ENCODE data around the gene CADPS2. TPM values are rescaled to one million over a fixed set of nuclear protein-coding genes. Genes with fewer than 3 reads are reported as not detected.

Gene CADPS2
- total RNA-seq, 2 experiments from 2014 or later = not detected

DNA sequence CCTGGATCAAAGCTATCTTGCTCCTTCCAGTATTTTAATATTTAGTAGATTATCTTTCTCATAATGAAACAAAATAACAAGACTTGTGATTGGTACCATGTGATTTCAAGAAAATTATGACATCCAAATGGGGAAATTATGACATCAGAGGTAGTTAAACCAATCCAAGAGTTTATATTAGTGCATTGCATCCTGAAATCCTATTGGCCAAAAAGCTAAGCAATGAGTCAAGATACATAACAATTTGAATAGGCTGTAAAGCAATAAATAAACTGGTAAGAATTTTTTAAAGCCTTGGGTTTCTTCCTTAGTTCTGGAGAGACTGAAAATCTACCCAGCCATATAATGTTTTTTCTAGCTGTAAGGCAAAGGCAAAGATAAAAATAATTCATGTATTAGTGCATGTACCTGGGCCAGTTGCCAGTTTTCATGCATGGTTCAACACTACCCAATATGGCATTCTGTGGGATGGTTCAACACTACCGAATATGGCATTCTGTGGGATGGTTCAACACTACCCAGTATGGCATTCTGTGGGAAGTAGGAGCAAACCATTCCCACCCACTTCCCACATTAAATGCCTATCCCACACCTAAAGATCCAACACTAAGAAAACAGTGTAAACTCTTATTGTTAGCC lies 183.3 kb downstream of the CADPS2 start, which contains the start of gene RNF148:
Gene RNF148, minus strand, starts transcription at position 51 of the 639 bp plus-strand sequence. CDS start 172 bp downstream, outside the sequence.
- Mint-ChIP-seq H3K4me1 (ENCODE audit: low read depth) (no peaks in the 10 kb centered on the region), H3K27ac (no peak within 1 kb of the TSS), H3K9me3 (peaks cover 11% of the 10 kb centered on the region), H3K36me3 (ENCODE audit: low read depth) (no peaks in the 10 kb centered on the region), H3K27me3 (no peaks in the 10 kb centered on the region), H3K4me3 (no peak within 1 kb of the TSS)
- ChIA-PET POLR2A (no interaction called here), CTCF (no interaction called here)
- Histone ChIP-seq H3K4me1 (ENCODE audit: insufficient read depth, low read length) (no peaks in the 10 kb centered on the region), H3K4me3 (ENCODE audit: low read length) (no peak within 1 kb of the TSS), H3K27me3 (ENCODE audit: control insufficient read depth in 1 of 2, insufficient read depth in 2 of 2, low read length in 2 of 2) (no peaks in the 10 kb centered on the region), H3K36me3 (ENCODE audit: insufficient read depth, low read length) (no peaks in the 10 kb centered on the region), H3K9me3 (ENCODE audit: control insufficient read depth in 1 of 2, insufficient read depth in 1 of 2, low read length in 2 of 2) (no peaks in the 10 kb centered on the region), H3K27ac (ENCODE audit: low read depth in 1 of 2, low read length in 2 of 2) (no peak within 1 kb of the TSS)
- intact Hi-C loops (cut with DNase I, micrococcal nuclease) = no loop called here
- ATAC-seq (ENCODE audit: poor library complexity) (no peak), DNase-seq (no peak)
- TF ChIP-seq, protein P1, sequence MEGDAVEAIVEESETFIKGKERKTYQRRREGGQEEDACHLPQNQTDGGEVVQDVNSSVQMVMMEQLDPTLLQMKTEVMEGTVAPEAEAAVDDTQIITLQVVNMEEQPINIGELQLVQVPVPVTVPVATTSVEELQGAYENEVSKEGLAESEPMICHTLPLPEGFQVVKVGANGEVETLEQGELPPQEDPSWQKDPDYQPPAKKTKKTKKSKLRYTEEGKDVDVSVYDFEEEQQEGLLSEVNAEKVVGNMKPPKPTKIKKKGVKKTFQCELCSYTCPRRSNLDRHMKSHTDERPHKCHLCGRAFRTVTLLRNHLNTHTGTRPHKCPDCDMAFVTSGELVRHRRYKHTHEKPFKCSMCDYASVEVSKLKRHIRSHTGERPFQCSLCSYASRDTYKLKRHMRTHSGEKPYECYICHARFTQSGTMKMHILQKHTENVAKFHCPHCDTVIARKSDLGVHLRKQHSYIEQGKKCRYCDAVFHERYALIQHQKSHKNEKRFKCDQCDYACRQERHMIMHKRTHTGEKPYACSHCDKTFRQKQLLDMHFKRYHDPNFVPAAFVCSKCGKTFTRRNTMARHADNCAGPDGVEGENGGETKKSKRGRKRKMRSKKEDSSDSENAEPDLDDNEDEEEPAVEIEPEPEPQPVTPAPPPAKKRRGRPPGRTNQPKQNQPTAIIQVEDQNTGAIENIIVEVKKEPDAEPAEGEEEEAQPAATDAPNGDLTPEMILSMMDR (IDR thresholded peaks at IDR 0.05) = no peak

DNA sequence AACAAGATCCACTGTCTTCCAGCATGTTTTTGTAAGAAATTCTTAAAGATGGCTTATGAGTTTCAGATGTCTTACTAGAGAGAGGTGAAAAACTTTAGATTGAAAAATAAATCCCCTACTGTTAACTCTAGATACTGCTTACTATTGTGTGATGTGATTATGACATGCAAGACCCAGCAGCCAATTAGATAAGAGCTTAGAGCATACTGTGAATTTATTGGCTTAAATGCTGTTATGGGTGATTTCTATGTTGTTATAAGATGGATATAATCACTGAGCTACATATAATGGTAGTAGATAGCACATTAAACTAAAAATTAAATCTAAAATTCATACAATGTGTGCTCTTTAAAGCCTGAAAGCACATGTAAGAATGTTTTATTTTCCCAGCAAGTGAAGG lies 187.2 kb downstream of the CADPS2 start, which contains the start of gene RNF133:
Gene RNF133, minus strand, starts transcription at position 101 of the 400 bp plus-strand sequence. CDS start 199 bp downstream, outside the sequence.
- TF ChIP-seq, protein P1 (IDR thresholded peaks at IDR 0.05) = no peak

GRCh38 chr7:122695816-122696215 lies 190.4 kb downstream of the CADPS2 start:
- Histone ChIP-seq H3K4me3 (ENCODE audit: low read length) (no peak overlapping the region), H3K4me1 (ENCODE audit: insufficient read depth, low read length) (no peaks in the 10 kb centered on the region), H3K27me3 (ENCODE audit: control insufficient read depth in 1 of 2, insufficient read depth in 2 of 2, low read length in 2 of 2) (no peaks in the 10 kb centered on the region), H3K9me3 (ENCODE audit: control insufficient read depth in 1 of 2, insufficient read depth in 1 of 2, low read length in 2 of 2) (peaks cover 0 to 12% of the 10 kb centered on the region in 2 experiments), H3K27ac (ENCODE audit: low read depth in 1 of 2, low read length in 2 of 2) (no peak overlapping the region), H3K36me3 (ENCODE audit: insufficient read depth, low read length) (no peaks in the 10 kb centered on the region)
- intact Hi-C loops (cut with DNase I, micrococcal nuclease) = no loop called here
- no peak for ATAC-seq (ENCODE audit: poor library complexity)
- Mint-ChIP-seq H3K4me1 (ENCODE audit: low read depth) (no peaks in the 10 kb centered on the region), H3K27me3 (no peaks in the 10 kb centered on the region), H3K27ac (no peak overlapping the region), H3K9me3 (peaks cover 11% of the 10 kb centered on the region), H3K36me3 (ENCODE audit: low read depth) (no peaks in the 10 kb centered on the region), H3K4me3 (no peak overlapping the region)
- ChIA-PET POLR2A (no interaction called here), CTCF (no interaction called here)
- TF ChIP-seq, protein P1 (IDR thresholded peaks at IDR 0.05) = no peak
- DNase-seq = no peak

More for the DNA sequence above, 187.2 kb downstream of the CADPS2 start, which contains the start of gene RNF133:
- Histone ChIP-seq H3K27ac (ENCODE audit: low read depth in 1 of 2, low read length in 2 of 2) (no peak within 1 kb of the TSS), H3K27me3 (ENCODE audit: control insufficient read depth in 1 of 2, insufficient read depth in 2 of 2, low read length in 2 of 2) (no peaks in the 10 kb centered on the region), H3K4me1 (ENCODE audit: insufficient read depth, low read length) (no peaks in the 10 kb centered on the region), H3K9me3 (ENCODE audit: control insufficient read depth in 1 of 2, insufficient read depth in 1 of 2, low read length in 2 of 2) (no peaks in the 10 kb centered on the region), H3K4me3 (ENCODE audit: low read length) (no peak within 1 kb of the TSS), H3K36me3 (ENCODE audit: insufficient read depth, low read length) (no peaks in the 10 kb centered on the region)
- H3K27me3 Mint-ChIP-seq = no peaks in the 10 kb centered on the region
- ChIA-PET POLR2A (no interaction called here), CTCF (no interaction called here)
- peaks cover 13% of the 10 kb centered on the region for H3K9me3 Mint-ChIP-seq
- H3K36me3 Mint-ChIP-seq (ENCODE audit: low read depth) = no peaks in the 10 kb centered on the region
- intact Hi-C loops (cut with DNase I, micrococcal nuclease) = no loop called here
- H3K4me3 Mint-ChIP-seq = no peak within 1 kb of the TSS
- no peaks in the 10 kb centered on the region for H3K4me1 Mint-ChIP-seq (ENCODE audit: low read depth)
- no peak within 1 kb of the TSS for H3K27ac Mint-ChIP-seq
- ATAC-seq (ENCODE audit: poor library complexity) = no peak
- DNase-seq = no peak

Measured in CD4-positive, alpha-beta T cell (primary cell).